Peyer's patch (tissue), 4 donors: ENCODE measurements around the gene TENT5C. TPM values are rescaled to one million over a fixed set of nuclear protein-coding genes. Genes with fewer than 3 reads are reported as not detected.
A peak's percentile ranks its signal among the peaks of the same experiment; 100 is the strongest.

Experiments
- DNase-seq, 3 donors: peaks; one replicate each; pipeline ENCODE4 v3.0.0-alpha.2; 2017 to 2019
- H3K27ac ChIP-seq, 4 donors: fragments of 200-600 bp; sonication (generic); one replicate each; pipeline ENCODE4 v1.5.1; 2016 to 2019
- H3K27me3 ChIP-seq, 2 donors: fragments of 200-600 bp; sonication (generic); one replicate each; pipeline ENCODE4 v1.5.1; 2019
- H3K36me3 ChIP-seq, 3 donors: fragments of 200-600 bp; sonication (generic); one replicate each; pipeline ENCODE4 v1.5.1; 2016 to 2019
- H3K4me1 ChIP-seq, 4 donors: fragments of 200-600 bp; sonication (generic); one replicate each; pipeline ENCODE4 v1.5.1; 2016 to 2019
- H3K4me3 ChIP-seq, 4 donors: fragments of 200-600 bp; sonication (generic); 1 replicate in 3 of 4; 2 replicates in 1 of 4; pipeline ENCODE4 v1.5.1; 2016 to 2019; ENCODE audit warnings: mild to moderate bottlenecking in 1 of 4
- H3K9me3 ChIP-seq, 4 donors: fragments of 200-600 bp; sonication (generic); one replicate each; pipeline ENCODE4 v1.5.1; 2016 to 2019; ENCODE audit warnings: mild to moderate bottlenecking in 1 of 4
- POLR2A ChIP-seq, 2 donors: fragments of 450-650 bp; IDR thresholded peaks; one replicate each; pipeline ENCODE4 v1.5.1; 2017; ENCODE audit warnings: antibody characterized with exemption in 2 of 2, mild to moderate bottlenecking in 2 of 2, moderate library complexity in 2 of 2
- total RNA-seq, 4 donors: library from RNA; depleted of rRNA; stranded (reverse); fragments of >200 nt; gene quantifications; one replicate each; pipeline ENCODE4 v1.1.0, GENCODE V29; 2016
- TF ChIP-seq, protein P1 (sequence below), 6 experiments: fragments of 450-650 bp in 4 of 6; fragments of 200-600 bp in 2 of 6; sonication (generic) in 1 of 6; IDR thresholded peaks; one replicate each; pipeline ENCODE4 v1.5.1; 2017 to 2019; ENCODE audit warnings: antibody characterized with exemption in 6 of 6, mild to moderate bottlenecking in 3 of 6, moderate library complexity in 1 of 6

The TENT5C gene
- total RNA-seq, 4 donors from 2014 or later, result 6.4 to 20.6 (median 12.8) TPM

DNA sequence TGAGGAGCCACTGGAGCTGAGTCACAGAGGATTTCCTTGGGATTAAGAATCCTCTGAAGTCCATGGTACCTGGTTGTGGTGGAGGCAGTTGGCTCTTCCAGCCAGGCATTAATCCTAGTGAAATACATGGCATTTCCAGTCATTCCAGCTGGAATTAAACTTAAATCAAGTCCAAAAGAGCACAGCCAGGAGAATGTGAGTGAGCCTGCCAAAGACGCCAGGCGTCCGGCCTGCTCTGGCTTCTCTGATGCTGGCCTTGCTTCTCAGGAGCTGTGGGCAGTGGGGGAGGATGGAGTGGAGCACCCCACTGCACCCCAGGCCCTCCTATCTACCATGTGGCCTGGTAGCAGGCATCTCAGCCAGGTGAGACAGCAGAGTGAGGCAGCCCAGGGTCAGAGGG lies 23.4 kb upstream of the TENT5C start:
- DNase-seq, result no peak
- TF ChIP-seq POLR2A (IDR thresholded peaks at IDR 0.05), result no peak
- TF ChIP-seq, protein P1, sequence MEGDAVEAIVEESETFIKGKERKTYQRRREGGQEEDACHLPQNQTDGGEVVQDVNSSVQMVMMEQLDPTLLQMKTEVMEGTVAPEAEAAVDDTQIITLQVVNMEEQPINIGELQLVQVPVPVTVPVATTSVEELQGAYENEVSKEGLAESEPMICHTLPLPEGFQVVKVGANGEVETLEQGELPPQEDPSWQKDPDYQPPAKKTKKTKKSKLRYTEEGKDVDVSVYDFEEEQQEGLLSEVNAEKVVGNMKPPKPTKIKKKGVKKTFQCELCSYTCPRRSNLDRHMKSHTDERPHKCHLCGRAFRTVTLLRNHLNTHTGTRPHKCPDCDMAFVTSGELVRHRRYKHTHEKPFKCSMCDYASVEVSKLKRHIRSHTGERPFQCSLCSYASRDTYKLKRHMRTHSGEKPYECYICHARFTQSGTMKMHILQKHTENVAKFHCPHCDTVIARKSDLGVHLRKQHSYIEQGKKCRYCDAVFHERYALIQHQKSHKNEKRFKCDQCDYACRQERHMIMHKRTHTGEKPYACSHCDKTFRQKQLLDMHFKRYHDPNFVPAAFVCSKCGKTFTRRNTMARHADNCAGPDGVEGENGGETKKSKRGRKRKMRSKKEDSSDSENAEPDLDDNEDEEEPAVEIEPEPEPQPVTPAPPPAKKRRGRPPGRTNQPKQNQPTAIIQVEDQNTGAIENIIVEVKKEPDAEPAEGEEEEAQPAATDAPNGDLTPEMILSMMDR (IDR thresholded peaks at IDR 0.05), result no peak
- H3K27me3 ChIP-seq, result no peaks in the 10 kb centered on the region
- H3K27ac ChIP-seq, result no peak overlapping the region
- no peaks in the 10 kb centered on the region for H3K9me3 ChIP-seq
- H3K4me3 ChIP-seq, result no peak overlapping the region
- no peaks in the 10 kb centered on the region for H3K4me1 ChIP-seq
- H3K36me3 ChIP-seq, result no peaks in the 10 kb centered on the region

DNA sequence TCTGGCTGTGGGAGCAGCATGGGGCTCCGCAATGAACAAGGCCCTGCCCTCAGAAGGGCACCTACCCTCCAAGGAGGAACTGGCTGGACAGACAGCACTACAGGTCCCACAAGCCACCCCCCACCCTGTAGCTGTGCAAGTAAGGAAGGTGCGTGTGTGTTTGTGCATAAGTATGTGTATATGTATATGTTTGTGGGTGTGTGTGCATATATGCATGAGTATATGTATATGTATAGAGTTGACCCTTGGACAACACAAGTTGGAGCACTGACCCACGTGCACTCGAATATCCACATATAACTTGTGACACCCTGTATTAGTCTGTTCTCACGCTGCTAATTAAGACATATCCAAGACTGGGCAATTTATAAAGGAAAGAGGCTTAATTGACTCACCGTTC lies 22.6 kb upstream of the TENT5C start:
- Histone ChIP-seq H3K36me3 (no peaks in the 10 kb centered on the region), H3K4me1 (no peaks in the 10 kb centered on the region), H3K4me3 (no peak overlapping the region), H3K9me3 (no peaks in the 10 kb centered on the region), H3K27ac (no peak overlapping the region), H3K27me3 (no peaks in the 10 kb centered on the region)
- TF ChIP-seq, protein P1 (IDR thresholded peaks at IDR 0.05), result no peak
- TF ChIP-seq POLR2A (IDR thresholded peaks at IDR 0.05), result no peak
- DNase-seq, result peak in 1 of 3 donors; percentile 23

DNA sequence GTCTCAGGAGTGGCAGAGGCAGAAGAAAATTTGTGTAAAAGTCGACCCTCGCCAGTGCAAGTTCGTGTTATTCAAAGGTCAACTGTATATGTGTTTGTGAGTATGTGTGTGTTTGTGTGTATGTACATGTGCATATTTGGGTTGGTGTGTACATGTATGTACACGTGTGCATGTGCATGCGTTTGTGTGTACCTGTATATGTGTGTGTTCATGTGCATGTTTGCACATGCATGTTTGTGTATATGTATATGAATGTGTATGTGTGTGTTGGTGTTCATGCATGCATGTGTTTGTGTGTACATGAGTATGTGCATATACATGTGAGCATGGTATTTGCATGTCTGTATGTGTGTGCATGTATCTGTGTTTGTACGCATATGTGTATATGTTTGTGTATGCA lies 21.7 kb upstream of the TENT5C start:
- TF ChIP-seq, protein P1 (IDR thresholded peaks at IDR 0.05), result no peak
- no peak for TF ChIP-seq POLR2A (IDR thresholded peaks at IDR 0.05)
- no peak overlapping the region for H3K4me3 ChIP-seq
- H3K27ac ChIP-seq, result no peak overlapping the region
- H3K36me3 ChIP-seq, result no peaks in the 10 kb centered on the region
- DNase-seq, result no peak
- no peaks in the 10 kb centered on the region for H3K9me3 ChIP-seq
- no peaks in the 10 kb centered on the region for H3K27me3 ChIP-seq
- no peaks in the 10 kb centered on the region for H3K4me1 ChIP-seq

DNA sequence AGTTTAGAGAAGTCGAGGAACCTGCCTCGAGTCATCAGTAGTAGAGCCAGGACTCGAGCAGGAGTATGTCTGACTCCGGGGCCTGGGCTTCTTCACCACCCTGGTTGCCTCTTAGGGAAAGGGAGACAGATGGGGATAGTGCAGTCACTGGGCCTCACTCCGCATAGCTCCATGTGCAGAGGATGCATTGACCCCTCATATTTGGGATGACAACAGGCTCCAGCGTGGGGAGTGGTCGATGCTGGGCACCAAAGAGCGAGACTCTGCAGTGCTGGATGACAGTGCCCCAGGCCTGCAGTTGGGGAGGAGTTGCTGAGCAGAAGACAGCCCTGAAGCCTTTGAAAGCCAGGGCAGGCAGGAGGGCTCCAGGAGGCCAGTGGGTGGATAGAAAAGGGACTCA lies 20.8 kb upstream of the TENT5C start:
- Histone ChIP-seq H3K9me3 (no peaks in the 10 kb centered on the region), H3K27ac (no peak overlapping the region), H3K4me3 (no peak overlapping the region), H3K27me3 (no peaks in the 10 kb centered on the region), H3K4me1 (no peaks in the 10 kb centered on the region), H3K36me3 (no peaks in the 10 kb centered on the region)
- TF ChIP-seq, protein P1 (IDR thresholded peaks at IDR 0.05), result no peak
- TF ChIP-seq POLR2A (IDR thresholded peaks at IDR 0.05), result no peak
- peak in 1 of 3 donors; percentile 25 for DNase-seq

DNA sequence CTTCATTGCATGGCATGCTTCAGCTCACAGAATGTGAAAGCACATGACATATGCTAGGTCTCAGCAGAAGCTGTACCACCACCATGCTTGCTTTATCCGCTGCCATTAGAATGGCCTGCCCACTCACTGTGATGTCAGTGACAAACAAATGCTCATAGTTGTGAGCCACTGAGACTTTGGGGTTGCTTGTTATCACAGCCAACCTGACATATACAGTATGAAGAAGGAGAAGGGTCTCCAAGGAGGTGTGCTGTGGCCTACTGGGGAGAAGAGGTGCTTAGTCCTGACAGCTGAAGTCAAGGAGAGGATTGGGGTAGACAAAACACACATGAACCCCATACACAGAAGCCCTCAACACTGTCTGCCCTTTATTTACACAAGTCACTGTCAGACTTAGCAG lies 19.5 kb upstream of the TENT5C start:
- TF ChIP-seq, protein P1 (IDR thresholded peaks at IDR 0.05), result no peak
- TF ChIP-seq POLR2A (IDR thresholded peaks at IDR 0.05), result no peak

More for the DNA sequence above, 19.5 kb upstream of the TENT5C start:
- no peak overlapping the region for H3K27ac ChIP-seq
- H3K36me3 ChIP-seq, result no peaks in the 10 kb centered on the region
- no peak overlapping the region for H3K4me3 ChIP-seq
- no peaks in the 10 kb centered on the region for H3K9me3 ChIP-seq
- no peaks in the 10 kb centered on the region for H3K27me3 ChIP-seq
- H3K4me1 ChIP-seq, result no peaks in the 10 kb centered on the region
- DNase-seq, result peak in 1 of 3 donors; percentile 3
